Mucosa of gallbladder (tissue), 1 donor: Measurements from ENCODE around the gene USP17L22. TPM values are rescaled to one million over a fixed set of nuclear protein-coding genes. Genes with fewer than 3 reads are reported as not detected.
"Not testable (repeated sequence)": the region's sequence is repeated elsewhere in the genome, so short reads cannot be mapped to it uniquely, and the experiment has no call there.

Experiments
- DNase-seq: peaks from one replicate; pipeline ENCODE4 v3.0.0-alpha.2; 2020; ENCODE audit warnings: low spot score
- total RNA-seq: library from RNA; stranded (reverse); gene quantifications from one replicate; pipeline ENCODE4 v1.2.1, GENCODE V29; 2021
- donor health status: DM: no; HTN: no; CAD: no.

Gene USP17L22, protein sequence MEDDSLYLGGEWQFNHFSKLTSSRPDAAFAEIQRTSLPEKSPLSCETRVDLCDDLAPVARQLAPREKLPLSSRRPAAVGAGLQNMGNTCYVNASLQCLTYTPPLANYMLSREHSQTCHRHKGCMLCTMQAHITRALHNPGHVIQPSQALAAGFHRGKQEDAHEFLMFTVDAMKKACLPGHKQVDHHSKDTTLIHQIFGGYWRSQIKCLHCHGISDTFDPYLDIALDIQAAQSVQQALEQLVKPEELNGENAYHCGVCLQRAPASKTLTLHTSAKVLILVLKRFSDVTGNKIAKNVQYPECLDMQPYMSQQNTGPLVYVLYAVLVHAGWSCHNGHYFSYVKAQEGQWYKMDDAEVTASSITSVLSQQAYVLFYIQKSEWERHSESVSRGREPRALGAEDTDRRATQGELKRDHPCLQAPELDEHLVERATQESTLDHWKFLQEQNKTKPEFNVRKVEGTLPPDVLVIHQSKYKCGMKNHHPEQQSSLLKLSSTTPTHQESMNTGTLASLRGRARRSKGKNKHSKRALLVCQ
- total RNA-seq = not detected

DNA sequence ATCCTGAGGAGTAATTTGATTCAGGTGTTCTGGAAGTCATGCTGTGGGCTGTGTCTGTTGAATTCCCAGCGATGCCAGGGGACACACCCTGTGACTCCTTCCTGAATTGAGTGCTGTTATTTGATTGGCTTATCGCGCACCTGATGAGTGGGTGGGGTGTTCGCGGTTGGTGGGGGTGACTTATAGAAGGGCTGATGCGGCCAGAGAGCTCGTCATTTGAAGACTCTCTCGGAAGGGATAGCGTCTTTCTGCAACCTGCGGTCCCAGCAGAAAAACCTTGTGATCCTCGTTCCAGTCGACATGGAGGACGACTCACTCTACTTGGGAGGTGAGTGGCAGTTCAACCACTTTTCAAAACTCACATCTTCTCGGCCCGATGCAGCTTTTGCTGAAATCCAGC, at the start of gene USP17L22:
Gene USP17L22 (plus strand): TSS at position 301 of the 400 bp plus-strand sequence. CDS start 0 bp downstream, at position 301.
- not testable (repeated sequence) for DNase-seq

DNA sequence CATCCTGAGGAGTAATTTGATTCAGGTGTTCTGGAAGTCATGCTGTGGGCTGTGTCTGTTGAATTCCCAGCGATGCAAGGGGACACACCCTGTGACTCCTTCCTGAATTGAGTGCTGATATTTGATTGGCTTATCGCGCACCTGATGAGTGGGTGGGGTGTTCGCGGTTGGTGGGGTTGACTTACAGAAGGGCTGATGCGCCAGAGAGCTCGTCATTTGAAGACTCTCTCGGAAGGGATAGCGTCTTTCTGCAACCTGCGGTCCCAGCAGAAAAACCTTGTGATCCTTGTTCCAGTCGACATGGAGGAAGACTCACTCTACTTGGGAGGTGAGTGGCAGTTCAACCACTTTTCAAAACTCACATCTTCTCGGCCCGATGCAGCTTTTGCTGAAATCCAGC, 47.6 kb upstream of the USP17L22 start, which contains the start of gene USP17L12:
Gene USP17L12 (plus strand): TSS at position 301 of the 400 bp plus-strand sequence. CDS start 0 bp downstream, at position 301.
- DNase-seq = not testable (repeated sequence)

DNA sequence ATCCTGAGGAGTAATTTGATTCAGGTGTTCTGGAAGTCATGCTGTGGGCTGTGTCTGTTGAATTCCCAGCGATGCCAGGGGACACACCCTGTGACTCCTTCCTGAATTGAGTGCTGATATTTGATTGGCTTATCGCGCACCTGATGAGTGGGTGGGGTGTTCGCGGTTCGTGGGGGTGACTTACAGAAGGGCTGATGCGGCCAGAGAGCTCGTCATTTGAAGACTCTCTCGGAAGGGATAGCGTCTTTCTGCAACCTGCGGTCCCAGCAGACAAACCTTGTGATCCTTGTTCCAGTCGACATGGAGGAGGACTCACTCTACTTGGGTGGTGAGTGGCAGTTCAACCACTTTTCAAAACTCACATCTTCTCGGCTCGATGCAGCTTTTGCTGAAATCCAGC, 42.8 kb upstream of the USP17L22 start, which contains the start of gene USP17L13:
Gene USP17L13 (plus strand): TSS at position 301 of the 400 bp plus-strand sequence. CDS start 0 bp downstream, at position 301.
- DNase-seq = not testable (repeated sequence)

DNA sequence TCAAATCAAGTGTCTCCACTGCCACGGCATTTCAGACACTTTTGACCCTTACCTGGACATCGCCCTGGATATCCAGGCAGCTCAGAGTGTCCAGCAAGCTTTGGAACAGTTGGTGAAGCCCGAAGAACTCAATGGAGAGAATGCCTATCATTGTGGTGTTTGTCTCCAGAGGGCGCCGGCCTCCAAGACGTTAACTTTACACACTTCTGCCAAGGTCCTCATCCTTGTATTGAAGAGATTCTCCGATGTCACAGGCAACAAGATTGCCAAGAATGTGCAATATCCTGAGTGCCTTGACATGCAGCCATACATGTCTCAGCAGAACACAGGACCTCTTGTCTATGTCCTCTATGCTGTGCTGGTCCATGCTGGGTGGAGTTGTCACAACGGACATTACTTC, 37.2 kb upstream of the USP17L22 start:
- DNase-seq = peak; percentile 6

DNA sequence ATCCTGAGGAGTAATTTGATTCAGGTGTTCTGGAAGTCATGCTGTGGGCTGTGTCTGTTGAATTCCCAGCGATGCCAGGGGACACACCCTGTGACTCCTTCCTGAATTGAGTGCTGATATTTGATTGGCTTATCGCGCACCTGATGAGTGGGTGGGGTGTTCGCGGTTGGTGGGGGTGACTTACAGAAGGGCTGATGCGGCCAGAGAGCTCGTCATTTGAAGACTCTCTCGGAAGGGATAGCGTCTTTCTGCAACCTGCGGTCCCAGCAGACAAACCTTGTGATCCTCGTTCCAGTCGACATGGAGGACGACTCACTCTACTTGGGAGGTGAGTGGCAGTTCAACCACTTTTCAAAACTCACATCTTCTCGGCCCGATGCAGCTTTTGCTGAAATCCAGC, 33.3 kb upstream of the USP17L22 start, which contains the start of gene USP17L15:
Gene USP17L15 (plus strand): TSS at position 301 of the 400 bp plus-strand sequence. CDS start 0 bp downstream, at position 301.
- not testable (repeated sequence) for DNase-seq

DNA sequence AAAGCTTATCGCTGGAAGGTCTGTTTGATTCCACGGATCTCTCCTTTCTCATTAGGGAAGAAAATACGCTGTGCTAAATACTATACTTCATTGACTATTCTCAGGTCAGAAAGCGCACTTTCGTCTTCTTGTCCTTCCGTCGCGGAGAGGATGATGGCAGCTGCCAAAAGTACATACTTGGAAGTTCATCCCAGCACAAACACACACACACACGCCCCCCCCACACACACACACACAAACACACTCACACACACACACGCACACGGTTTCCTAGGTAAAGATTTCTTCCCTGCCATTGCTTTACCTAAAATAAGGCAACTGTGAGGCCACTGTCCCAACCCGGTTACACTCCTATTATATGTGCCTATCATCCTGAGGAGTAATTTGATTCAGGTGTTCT, 29.0 kb upstream of the USP17L22 start:
- not testable (repeated sequence) for DNase-seq

DNA sequence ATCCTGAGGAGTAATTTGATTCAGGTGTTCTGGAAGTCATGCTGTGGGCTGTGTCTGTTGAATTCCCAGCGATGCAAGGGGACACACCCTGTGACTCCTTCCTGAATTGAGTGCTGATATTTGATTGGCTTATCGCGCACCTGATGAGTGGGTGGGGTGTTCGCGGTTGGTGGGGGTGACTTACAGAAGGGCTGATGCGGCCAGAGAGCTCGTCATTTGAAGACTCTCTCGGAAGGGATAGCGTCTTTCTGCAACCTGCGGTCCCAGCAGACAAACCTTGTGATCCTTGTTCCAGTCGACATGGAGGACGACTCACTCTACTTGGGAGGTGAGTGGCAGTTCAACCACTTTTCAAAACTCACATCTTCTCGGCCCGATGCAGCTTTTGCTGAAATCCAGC, 23.8 kb upstream of the USP17L22 start, which contains the start of gene USP17L17:
Gene USP17L17 (plus strand): TSS at position 301 of the 400 bp plus-strand sequence. CDS start 0 bp downstream, at position 301.
- not testable (repeated sequence) for DNase-seq

DNA sequence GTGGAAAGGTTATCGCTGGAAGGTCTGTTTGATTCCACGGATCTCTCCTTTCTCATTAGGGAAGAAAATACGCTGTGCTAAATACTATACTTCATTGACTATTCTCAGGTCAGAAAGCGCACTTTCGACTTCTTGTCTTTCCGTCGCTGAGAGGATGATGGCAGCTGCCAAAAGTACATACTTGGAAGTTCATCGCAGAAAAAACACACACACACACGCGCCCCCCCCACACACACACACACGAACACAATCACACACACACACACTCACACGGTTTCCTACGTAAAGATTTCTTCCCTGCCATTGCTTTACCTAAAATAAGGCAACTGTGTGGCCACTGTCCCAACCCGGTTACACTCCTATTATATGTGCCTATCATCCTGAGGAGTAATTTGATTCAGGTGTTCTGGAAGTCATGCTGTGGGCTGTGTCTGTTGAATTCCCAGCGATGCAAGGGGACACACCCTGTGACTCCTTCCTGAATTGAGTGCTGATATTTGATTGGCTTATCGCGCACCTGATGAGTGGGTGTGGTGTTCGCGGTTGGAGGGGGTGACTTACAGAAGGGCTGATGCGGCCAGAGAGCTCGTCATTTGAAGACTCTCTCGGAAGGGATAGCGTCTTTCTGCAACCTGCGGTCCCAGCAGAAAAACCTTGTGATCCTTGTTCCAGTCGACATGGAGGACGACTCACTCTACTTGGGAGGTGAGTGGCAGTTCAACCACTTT, 19.3 kb upstream of the USP17L22 start, which contains the start of gene USP17L18:
Gene USP17L18 (plus strand): TSS at position 678 of the 728 bp plus-strand sequence. CDS start 0 bp downstream, at position 678.
- peak; percentile 17 for DNase-seq

DNA sequence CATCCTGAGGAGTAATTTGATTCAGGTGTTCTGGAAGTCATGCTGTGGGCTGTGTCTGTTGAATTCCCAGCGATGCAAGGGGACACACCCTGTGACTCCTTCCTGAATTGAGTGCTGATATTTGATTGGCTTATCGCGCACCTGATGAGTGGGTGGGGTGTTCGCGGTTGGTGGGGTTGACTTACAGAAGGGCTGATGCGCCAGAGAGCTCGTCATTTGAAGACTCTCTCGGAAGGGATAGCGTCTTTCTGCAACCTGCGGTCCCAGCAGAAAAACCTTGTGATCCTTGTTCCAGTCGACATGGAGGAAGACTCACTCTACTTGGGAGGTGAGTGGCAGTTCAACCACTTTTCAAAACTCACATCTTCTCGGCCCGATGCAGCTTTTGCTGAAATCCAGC, 14.3 kb upstream of the USP17L22 start, which contains the start of gene USP17L19:
Gene USP17L19 (plus strand): TSS at position 301 of the 400 bp plus-strand sequence. CDS start 0 bp downstream, at position 301.
- DNase-seq = not testable (repeated sequence)

DNA sequence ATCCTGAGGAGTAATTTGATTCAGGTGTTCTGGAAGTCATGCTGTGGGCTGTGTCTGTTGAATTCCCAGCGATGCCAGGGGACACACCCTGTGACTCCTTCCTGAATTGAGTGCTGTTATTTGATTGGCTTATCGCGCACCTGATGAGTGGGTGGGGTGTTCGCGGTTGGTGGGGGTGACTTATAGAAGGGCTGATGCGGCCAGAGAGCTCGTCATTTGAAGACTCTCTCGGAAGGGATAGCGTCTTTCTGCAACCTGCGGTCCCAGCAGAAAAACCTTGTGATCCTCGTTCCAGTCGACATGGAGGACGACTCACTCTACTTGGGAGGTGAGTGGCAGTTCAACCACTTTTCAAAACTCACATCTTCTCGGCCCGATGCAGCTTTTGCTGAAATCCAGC, 9.6 kb upstream of the USP17L22 start, which contains the start of gene USP17L20:
Gene USP17L20 (plus strand): TSS at position 301 of the 400 bp plus-strand sequence. CDS start 0 bp downstream, at position 301.
- not testable (repeated sequence) for DNase-seq

DNA sequence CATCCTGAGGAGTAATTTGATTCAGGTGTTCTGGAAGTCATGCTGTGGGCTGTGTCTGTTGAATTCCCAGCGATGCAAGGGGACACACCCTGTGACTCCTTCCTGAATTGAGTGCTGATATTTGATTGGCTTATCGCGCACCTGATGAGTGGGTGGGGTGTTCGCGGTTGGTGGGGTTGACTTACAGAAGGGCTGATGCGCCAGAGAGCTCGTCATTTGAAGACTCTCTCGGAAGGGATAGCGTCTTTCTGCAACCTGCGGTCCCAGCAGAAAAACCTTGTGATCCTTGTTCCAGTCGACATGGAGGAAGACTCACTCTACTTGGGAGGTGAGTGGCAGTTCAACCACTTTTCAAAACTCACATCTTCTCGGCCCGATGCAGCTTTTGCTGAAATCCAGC, 4.8 kb upstream of the USP17L22 start, which contains the start of gene USP17L21:
Gene USP17L21 (plus strand): TSS at position 301 of the 400 bp plus-strand sequence. CDS start 0 bp downstream, at position 301.
- not testable (repeated sequence) for DNase-seq

DNA sequence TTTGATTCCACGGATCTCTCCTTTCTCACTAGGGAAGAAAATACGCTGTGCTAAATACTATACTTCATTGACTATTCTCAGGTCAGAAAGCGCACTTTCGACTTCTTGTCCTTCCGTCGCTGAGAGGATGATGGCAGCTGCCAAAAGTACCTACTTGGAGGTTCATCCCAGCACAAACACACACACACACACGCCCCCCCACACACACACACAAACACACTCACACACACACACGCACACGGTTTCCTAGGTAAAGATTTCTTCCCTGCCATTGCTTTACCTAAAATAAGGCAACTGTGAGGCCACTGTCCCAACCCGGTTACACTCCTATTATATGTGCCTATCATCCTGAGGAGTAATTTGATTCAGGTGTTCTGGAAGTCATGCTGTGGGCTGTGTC, 4.3 kb downstream of the USP17L22 start:
- DNase-seq = peak; percentile 33

Other genes starting within 250 kb of the USP17L22 start
- not detected for gene FAM90A26, start 97.2 kb upstream of the USP17L22 start, total RNA-seq
- not detected for gene USP17L10, start 57.0 kb upstream of the USP17L22 start, total RNA-seq
- not detected for gene USP17L11, start 52.2 kb upstream of the USP17L22 start, total RNA-seq
- not detected for gene USP17L12, start 47.5 kb upstream of the USP17L22 start, total RNA-seq
- gene USP17L13, start 42.7 kb upstream of the USP17L22 start, total RNA-seq = not detected
- gene USP17L15, start 33.2 kb upstream of the USP17L22 start, total RNA-seq = not detected
- not detected for gene USP17L17, start 23.7 kb upstream of the USP17L22 start, total RNA-seq
- not detected for gene USP17L18, start 19.0 kb upstream of the USP17L22 start, total RNA-seq
- not detected for gene USP17L19, start 14.2 kb upstream of the USP17L22 start, total RNA-seq
- not detected for gene USP17L20, start 9.5 kb upstream of the USP17L22 start, total RNA-seq
- gene USP17L21, start 4.7 kb upstream of the USP17L22 start, total RNA-seq = not detected
- gene USP17L24, start 57.5 kb downstream of the USP17L22 start, total RNA-seq = not detected
- not detected for gene USP17L25, start 62.3 kb downstream of the USP17L22 start, total RNA-seq
- not detected for gene USP17L26, start 67.0 kb downstream of the USP17L22 start, total RNA-seq
- not detected for gene USP17L5, start 71.8 kb downstream of the USP17L22 start, total RNA-seq
- not detected for gene USP17L27, start 76.5 kb downstream of the USP17L22 start, total RNA-seq
- gene USP17L28, start 81.3 kb downstream of the USP17L22 start, total RNA-seq = not detected
- not detected for gene USP17L29, start 86.0 kb downstream of the USP17L22 start, total RNA-seq
- not detected for gene USP17L30, start 95.5 kb downstream of the USP17L22 start, total RNA-seq
- not detected for gene DEFB131A, start 176.8 kb downstream of the USP17L22 start, total RNA-seq